Uterus (tissue), 4 donors: ENCODE results near the gene GSTM3. TPM values are rescaled to one million over a fixed set of nuclear protein-coding genes. Genes with fewer than 3 reads are reported as not detected.
A peak's percentile ranks its signal among the peaks of the same experiment; 100 is the strongest.
"Not testable (repeated sequence)": the region's sequence is repeated elsewhere in the genome, so short reads cannot be mapped to it uniquely, and the experiment has no call there.

ENCODE experiments used
- DNase-seq, 2 donors: peaks; one replicate each; pipeline ENCODE4 v3.0.0-alpha.2; 2019 to 2020
- H3K27ac ChIP-seq, 2 donors: fragments of 200-600 bp; sonication (generic); 1 replicate in 1 of 2; 2 replicates in 1 of 2; pipeline ENCODE4 v1.5.1; 2016 to 2018
- H3K27me3 ChIP-seq, 2 donors: fragments of 200-600 bp; sonication (generic); one replicate each; pipeline ENCODE4 v1.5.1; 2018 to 2019; ENCODE audit warnings: control low read depth in 1 of 2
- H3K36me3 ChIP-seq, 2 donors: fragments of 200-600 bp; sonication (generic); one replicate each; pipeline ENCODE4 v1.5.1; 2019; ENCODE audit warnings: control low read depth in 1 of 2
- H3K4me1 ChIP-seq, 2 donors: fragments of 200-600 bp; sonication (generic); one replicate each; pipeline ENCODE4 v1.5.1; 2018 to 2019; ENCODE audit warnings: control low read depth in 1 of 2
- H3K4me3 ChIP-seq, 2 donors: fragments of 200-600 bp; sonication (generic); 1 replicate in 1 of 2; 2 replicates in 1 of 2; pipeline ENCODE4 v1.5.1; 2018 to 2019; ENCODE audit warnings: mild to moderate bottlenecking in 1 of 2
- H3K9me3 ChIP-seq, 2 donors: fragments of 200-600 bp; sonication (generic); one replicate each; pipeline ENCODE4 v1.5.1; 2019; ENCODE audit warnings: control low read depth in 1 of 2
- CTCF ChIP-seq, 4 experiments: fragments of 200-600 bp in 2 of 4; fragments of 450-650 bp in 2 of 4; sonication (generic) in 2 of 4; IDR thresholded peaks; one replicate each; pipeline ENCODE4 v1.5.1; 2016 to 2019; ENCODE audit warnings: antibody characterized with exemption in 4 of 4, mild to moderate bottlenecking in 2 of 4, moderate library complexity in 1 of 4
- POLR2A ChIP-seq, 2 donors: fragments of 450-650 bp; IDR thresholded peaks; one replicate each; pipeline ENCODE4 v1.6.1; 2016; ENCODE audit warnings: antibody characterized with exemption in 2 of 2, mild to moderate bottlenecking in 1 of 2, moderate library complexity in 1 of 2
- intact Hi-C: fragments of 100-400 bp; cut with DNase I; formaldehyde crosslinking; loops from one replicate; pipeline ENCODE4 v1.15.1; 2023; ENCODE audit warnings: low total_unique reads
- total RNA-seq, 4 donors: library from RNA; depleted of rRNA in 3 of 4; stranded (reverse); fragments of >200 nt in 3 of 4; gene quantifications; one replicate each; pipeline versions ENCODE4 v1.1.0 to v1.2.4, GENCODE V29; 2014 to 2023
- donor health status: DM: yes; HTN: yes; CAD: no.

The GSTM3 gene
- total RNA-seq, 4 donors from 2014 or later, result 39.1 to 104 (median 61.0) TPM

- no peak overlapping the region for H3K4me3 ChIP-seq
- intact Hi-C loops, result no loop called here
- H3K9me3 ChIP-seq, result no peaks in the 10 kb centered on the region
- no peaks in the 10 kb centered on the region for H3K4me1 ChIP-seq
- H3K27ac ChIP-seq, result no peak overlapping the region
- no peaks in the 10 kb centered on the region for H3K27me3 ChIP-seq
- H3K36me3 ChIP-seq, result no peaks in the 10 kb centered on the region
- DNase-seq, result peak; percentile 10
- TF ChIP-seq POLR2A (IDR thresholded peaks at IDR 0.05) (no peak), CTCF (IDR thresholded peaks at IDR 0.05) (no peak)
Observed at GRCh38 chr1:109768820-109769219, 28.0 kb upstream of the GSTM3 start.

GRCh38 chr1:109768335-109768650, 27.5 kb upstream of the GSTM3 start:
- Histone ChIP-seq H3K27me3 (no peaks in the 10 kb centered on the region), H3K4me3 (no peak overlapping the region), H3K36me3 (no peaks in the 10 kb centered on the region), H3K9me3 (no peaks in the 10 kb centered on the region), H3K27ac (no peak overlapping the region), H3K4me1 (no peaks in the 10 kb centered on the region)
- peak in 1 of 2 donors; percentile 1 for DNase-seq
- TF ChIP-seq CTCF (IDR thresholded peaks at IDR 0.05) (no peak), POLR2A (IDR thresholded peaks at IDR 0.05) (no peak)
- intact Hi-C loops, result no loop called here

- no peak for TF ChIP-seq CTCF (IDR thresholded peaks at IDR 0.05)
- peak; percentile 6 to 8 for DNase-seq
- no peaks in the 10 kb centered on the region for H3K4me1 ChIP-seq
- intact Hi-C loops, result no loop called here
- H3K4me3 ChIP-seq, result no peak overlapping the region
- H3K36me3 ChIP-seq, result no peaks in the 10 kb centered on the region
- no peak overlapping the region for H3K27ac ChIP-seq
- H3K9me3 ChIP-seq, result no peaks in the 10 kb centered on the region
- H3K27me3 ChIP-seq, result no peaks in the 10 kb centered on the region
Observed at GRCh38 chr1:109767637-109768334, 26.9 kb upstream of the GSTM3 start.

GRCh38 chr1:109766991-109767636, 26.3 kb upstream of the GSTM3 start:
- H3K9me3 ChIP-seq, intact Hi-C loops, H3K27me3 ChIP-seq, H3K27ac ChIP-seq, H3K36me3 ChIP-seq, H3K4me3 ChIP-seq, H3K4me1 ChIP-seq: not testable (repeated sequence)
- peak; percentile 9 for DNase-seq

GRCh38 chr1:109765896-109766615, 25.2 kb upstream of the GSTM3 start:
- TF ChIP-seq POLR2A (IDR thresholded peaks at IDR 0.05) (no peak), CTCF (IDR thresholded peaks at IDR 0.05) (no peak)
- H3K9me3 ChIP-seq, result no peaks in the 10 kb centered on the region
- peak; percentile 7 to 11 for DNase-seq
- intact Hi-C loops, result no loop called here
- no peaks in the 10 kb centered on the region for H3K36me3 ChIP-seq
- no peaks in the 10 kb centered on the region for H3K4me1 ChIP-seq
- H3K4me3 ChIP-seq, result no peak overlapping the region
- no peaks in the 10 kb centered on the region for H3K27me3 ChIP-seq
- no peak overlapping the region for H3K27ac ChIP-seq
